HepG2 (cell line): ENCODE measurements around the gene EPN2.

Source experiments
- EZH2 ChIP-seq: conservative IDR thresholded peaks from 2 replicates; pipeline ENCODE4 v1.6.1; 2012; ENCODE audit warnings: mild to moderate bottlenecking, low read depth, low read length, moderate library complexity
- FOXA1 ChIP-seq, 2 experiments: fragments of 450-650 bp in 1 of 2; sonication (generic) in 1 of 2; formaldehyde crosslinking in 1 of 2; IDR thresholded peaks; 2 replicates each; pipeline versions ENCODE4 v1.4.0 to v1.6.1; 2016 to 2020; ENCODE audit warnings: missing genetic modification reagents in 1 of 2
- HDAC6 ChIP-seq: fragments of 200-600 bp; sonication (generic); IDR thresholded peaks from 2 replicates; pipeline ENCODE4 v1.7.0; 2017; ENCODE audit warnings: mild to moderate bottlenecking, antibody characterized with exemption, low read length, low read depth
- HOXA7 ChIP-seq: sonication (generic); formaldehyde crosslinking; IDR thresholded peaks from 2 replicates; pipeline ENCODE4 v1.8.1; 2022; ENCODE audit warnings: mild to moderate bottlenecking, missing genetic modification reagents, moderate library complexity
- KAT2B ChIP-seq: fragments of 150-350 bp; IDR thresholded peaks from 2 replicates; pipeline ENCODE4 v1.6.1; 2014; ENCODE audit warnings: low read depth, low read length, borderline replicate concordance
- KDM4B ChIP-seq: sonication (generic); formaldehyde crosslinking; IDR thresholded peaks from 2 replicates; pipeline ENCODE4 v1.4.0; 2020; ENCODE audit warnings: missing genetic modification reagents
- RFX5 ChIP-seq: IDR thresholded peaks from 2 replicates; pipeline ENCODE4 v1.6.1; 2011; ENCODE audit warnings: low read depth, low read length, improper control_type of control experiment
- SIN3A ChIP-seq: IDR thresholded peaks from 2 replicates; pipeline ENCODE4 v1.6.1; 2011; ENCODE audit warnings: low read depth, mild to moderate bottlenecking, control low read depth, low read length, borderline replicate concordance
- SPEN ChIP-seq: sonication (generic); formaldehyde crosslinking; IDR thresholded peaks from 2 replicates; pipeline ENCODE4 v1.5.1; 2020; ENCODE audit warnings: low read depth, mild to moderate bottlenecking, missing genetic modification reagents
- ZMAT3 ChIP-seq: sonication (generic); formaldehyde crosslinking; conservative IDR thresholded peaks from 2 replicates; pipeline ENCODE4 v1.7.0; 2021; ENCODE audit warnings: missing genetic modification reagents
- ZNF629 ChIP-seq: sonication (generic); formaldehyde crosslinking; conservative IDR thresholded peaks from 2 replicates; pipeline ENCODE4 v1.5.0; 2020; ENCODE audit warnings: missing genetic modification reagents
- TF ChIP-seq, protein P1 (sequence below): sonication (generic); formaldehyde crosslinking; IDR thresholded peaks from 2 replicates; pipeline ENCODE4 v1.5.0; 2020; ENCODE audit warnings: mild to moderate bottlenecking, missing genetic modification reagents, moderate library complexity
- TF ChIP-seq, protein P2 (sequence below): IDR thresholded peaks from 2 replicates; pipeline ENCODE4 v1.6.1; 2012; ENCODE audit warnings: inconsistent platforms
- TF ChIP-seq, protein P3 (sequence below): fragments of 450-650 bp; IDR thresholded peaks from 2 replicates; pipeline ENCODE4 v1.6.1; 2016

DNA sequence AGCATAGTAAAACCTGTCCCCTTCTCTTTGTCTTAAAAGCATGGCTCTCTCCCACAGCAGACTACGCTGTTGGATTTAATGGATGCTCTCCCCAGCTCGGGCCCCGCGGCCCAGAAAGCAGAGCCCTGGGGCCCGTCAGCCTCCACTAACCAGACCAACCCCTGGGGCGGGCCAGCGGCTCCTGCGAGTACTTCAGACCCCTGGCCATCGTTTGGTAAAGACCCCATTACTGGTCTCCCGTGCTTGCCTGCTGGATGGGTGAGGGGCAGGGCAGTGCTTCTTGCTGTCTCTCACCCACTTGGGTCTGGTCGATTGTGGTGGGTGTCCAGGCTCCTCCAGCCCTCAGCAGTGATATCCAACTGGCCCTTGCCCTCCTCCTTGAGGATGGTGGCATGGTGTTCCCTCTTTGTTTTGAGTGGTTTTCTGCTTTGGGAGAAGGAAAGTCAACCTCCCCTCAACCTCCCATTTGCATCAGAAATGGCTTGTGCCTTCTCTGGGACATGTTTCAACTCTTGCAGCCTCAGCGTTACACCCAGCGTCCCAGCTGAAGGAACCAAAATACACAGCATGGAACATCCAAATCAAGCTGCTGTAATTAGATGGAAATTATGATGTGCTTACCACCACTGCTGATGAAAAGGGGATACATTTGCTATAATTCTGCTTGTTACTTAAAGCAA, 76.0 kb downstream of the EPN2 start:
- no peak for TF ChIP-seq ZNF629 (CRISPR knock-in tag)
- TF ChIP-seq KDM4B (CRISPR knock-in tag), result no peak
- TF ChIP-seq FOXA1 (IDR thresholded peaks at IDR 0.05), result no peak
- TF ChIP-seq FOXA1 (CRISPR knock-in tag; IDR thresholded peaks at IDR 0.05), result no peak
- TF ChIP-seq, protein P1, sequence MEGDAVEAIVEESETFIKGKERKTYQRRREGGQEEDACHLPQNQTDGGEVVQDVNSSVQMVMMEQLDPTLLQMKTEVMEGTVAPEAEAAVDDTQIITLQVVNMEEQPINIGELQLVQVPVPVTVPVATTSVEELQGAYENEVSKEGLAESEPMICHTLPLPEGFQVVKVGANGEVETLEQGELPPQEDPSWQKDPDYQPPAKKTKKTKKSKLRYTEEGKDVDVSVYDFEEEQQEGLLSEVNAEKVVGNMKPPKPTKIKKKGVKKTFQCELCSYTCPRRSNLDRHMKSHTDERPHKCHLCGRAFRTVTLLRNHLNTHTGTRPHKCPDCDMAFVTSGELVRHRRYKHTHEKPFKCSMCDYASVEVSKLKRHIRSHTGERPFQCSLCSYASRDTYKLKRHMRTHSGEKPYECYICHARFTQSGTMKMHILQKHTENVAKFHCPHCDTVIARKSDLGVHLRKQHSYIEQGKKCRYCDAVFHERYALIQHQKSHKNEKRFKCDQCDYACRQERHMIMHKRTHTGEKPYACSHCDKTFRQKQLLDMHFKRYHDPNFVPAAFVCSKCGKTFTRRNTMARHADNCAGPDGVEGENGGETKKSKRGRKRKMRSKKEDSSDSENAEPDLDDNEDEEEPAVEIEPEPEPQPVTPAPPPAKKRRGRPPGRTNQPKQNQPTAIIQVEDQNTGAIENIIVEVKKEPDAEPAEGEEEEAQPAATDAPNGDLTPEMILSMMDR (CRISPR knock-in tag), result no peak
- TF ChIP-seq EZH2, result no peak
- TF ChIP-seq KAT2B, result no peak
- TF ChIP-seq HOXA7 (CRISPR knock-in tag), result no peak
- no peak for TF ChIP-seq SIN3A
- no peak for TF ChIP-seq RFX5
- no peak for TF ChIP-seq SPEN (CRISPR knock-in tag)
- TF ChIP-seq, protein P2, sequence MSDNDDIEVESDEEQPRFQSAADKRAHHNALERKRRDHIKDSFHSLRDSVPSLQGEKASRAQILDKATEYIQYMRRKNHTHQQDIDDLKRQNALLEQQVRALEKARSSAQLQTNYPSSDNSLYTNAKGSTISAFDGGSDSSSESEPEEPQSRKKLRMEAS, result no peak
- no peak for TF ChIP-seq ZMAT3 (CRISPR knock-in tag)
- TF ChIP-seq, protein P3, sequence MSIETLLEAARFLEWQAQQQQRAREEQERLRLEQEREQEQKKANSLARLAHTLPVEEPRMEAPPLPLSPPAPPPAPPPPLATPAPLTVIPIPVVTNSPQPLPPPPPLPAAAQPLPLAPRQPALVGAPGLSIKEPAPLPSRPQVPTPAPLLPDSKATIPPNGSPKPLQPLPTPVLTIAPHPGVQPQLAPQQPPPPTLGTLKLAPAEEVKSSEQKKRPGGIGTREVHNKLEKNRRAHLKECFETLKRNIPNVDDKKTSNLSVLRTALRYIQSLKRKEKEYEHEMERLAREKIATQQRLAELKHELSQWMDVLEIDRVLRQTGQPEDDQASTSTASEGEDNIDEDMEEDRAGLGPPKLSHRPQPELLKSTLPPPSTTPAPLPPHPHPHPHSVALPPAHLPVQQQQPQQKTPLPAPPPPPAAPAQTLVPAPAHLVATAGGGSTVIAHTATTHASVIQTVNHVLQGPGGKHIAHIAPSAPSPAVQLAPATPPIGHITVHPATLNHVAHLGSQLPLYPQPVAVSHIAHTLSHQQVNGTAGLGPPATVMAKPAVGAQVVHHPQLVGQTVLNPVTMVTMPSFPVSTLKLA, result no peak
- TF ChIP-seq HDAC6, result no peak
